Mesothelial cell of epicardium (in vitro differentiated cells): Measurements from ENCODE around the gene PTPRN2. TPM values are rescaled to one million over a fixed set of nuclear protein-coding genes. Genes with fewer than 3 reads are reported as not detected.
A peak's percentile ranks its signal among the peaks of the same experiment; 100 is the strongest.

Source experiments
- DNase-seq, 2 experiments: peaks; one replicate each; pipeline ENCODE4 v3.0.0; 2021; ENCODE audit warnings: low spot score in 2 of 2; ENCODE audit not compliant: unreplicated experiment in 2 of 2
- H3K27ac Mint-ChIP-seq: 2 replicates; pipeline ENCODE4 v1.8.0; 2021; ENCODE audit warnings: mixed read lengths
- H3K27me3 Mint-ChIP-seq: 2 replicates; pipeline ENCODE4 v1.8.0; 2021; ENCODE audit warnings: low read depth, mixed read lengths
- H3K36me3 Mint-ChIP-seq: 2 replicates; pipeline ENCODE4 v1.8.0; 2021; ENCODE audit warnings: mixed read lengths
- H3K4me1 Mint-ChIP-seq: 2 replicates; pipeline ENCODE4 v1.8.0; 2021; ENCODE audit warnings: mixed read lengths
- H3K4me3 Mint-ChIP-seq: 2 replicates; pipeline ENCODE4 v1.8.0; 2021; ENCODE audit warnings: mild to moderate bottlenecking, moderate library complexity, mixed read lengths
- H3K9me3 Mint-ChIP-seq: 2 replicates; pipeline ENCODE4 v1.8.0; 2021; ENCODE audit warnings: mixed read lengths
- CTCF ChIP-seq: fragments of 200-600 bp; sonication (generic); IDR thresholded peaks from one replicate; pipeline ENCODE4 v1.5.0; 2021; ENCODE audit warnings: antibody characterized with exemption; ENCODE audit not compliant: unreplicated experiment
- total RNA-seq: library from RNA; stranded (reverse); gene quantifications from 3 replicates; pipeline ENCODE4 v1.2.1, GENCODE V29; 2021

Gene PTPRN2
- total RNA-seq, 1 donor from 2014 or later: 2.2 TPM

GRCh38 chr7:158278745-158279320 lies 308.8 kb downstream of the PTPRN2 start:
- no peak overlapping the region for H3K27ac Mint-ChIP-seq
- H3K9me3 Mint-ChIP-seq: no peaks in the 10 kb centered on the region
- no peaks in the 10 kb centered on the region for H3K4me1 Mint-ChIP-seq
- no peak for DNase-seq
- H3K4me3 Mint-ChIP-seq: no peak overlapping the region
- H3K36me3 Mint-ChIP-seq: no peaks in the 10 kb centered on the region
- no peak for TF ChIP-seq CTCF
- H3K27me3 Mint-ChIP-seq: no peaks in the 10 kb centered on the region

DNA sequence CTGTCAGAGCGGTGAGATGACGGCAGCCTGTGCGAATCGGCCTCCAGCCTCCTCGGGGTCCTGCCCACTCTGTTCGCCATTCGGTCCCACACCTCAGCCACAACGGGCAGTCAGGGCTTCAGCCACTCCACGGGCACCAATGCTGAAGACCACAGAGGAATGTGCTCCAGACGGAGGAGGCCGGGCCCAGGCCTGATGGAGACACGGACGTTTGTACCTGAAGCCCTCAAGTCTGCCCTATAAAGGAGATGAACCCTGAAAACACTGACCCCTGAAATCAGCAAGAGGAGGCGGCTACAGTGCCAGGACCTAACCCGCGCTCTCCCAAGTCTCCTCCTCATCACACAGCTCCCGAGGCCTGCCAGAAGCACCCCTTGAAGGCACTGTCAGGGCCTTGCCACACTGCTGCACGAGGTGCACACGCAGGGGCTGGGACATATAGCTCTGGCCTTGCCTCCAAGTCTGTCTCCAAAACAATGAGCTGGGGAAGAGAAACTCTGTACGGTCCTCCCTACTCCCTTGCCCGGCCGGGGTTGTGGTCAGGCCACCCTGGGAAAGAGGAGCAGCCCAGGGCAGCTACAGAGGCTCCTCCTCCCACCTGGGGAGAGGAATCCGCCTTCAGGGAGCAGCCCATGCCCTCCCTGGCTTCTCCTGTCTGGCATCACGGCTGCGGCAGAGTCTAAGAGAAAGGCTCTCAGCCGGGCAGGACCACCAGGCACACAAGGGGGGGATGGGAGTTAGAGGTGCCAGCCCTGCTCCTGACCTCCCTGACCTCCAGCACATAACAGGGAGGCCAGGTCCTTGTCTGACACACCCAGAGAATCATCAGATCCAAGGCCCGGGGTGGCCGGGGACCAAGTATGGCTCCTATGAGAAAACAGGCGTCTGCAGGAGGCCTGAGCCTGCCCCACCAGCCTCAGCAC lies 310.1 kb downstream of the PTPRN2 start:
- Mint-ChIP-seq H3K27me3 (no peaks in the 10 kb centered on the region), H3K9me3 (no peaks in the 10 kb centered on the region), H3K4me3 (no peak overlapping the region), H3K36me3 (no peaks in the 10 kb centered on the region), H3K27ac (no peak overlapping the region), H3K4me1 (no peaks in the 10 kb centered on the region)
- TF ChIP-seq CTCF: no peak
- DNase-seq: peak in 1 of 2 experiments; percentile 10

- H3K4me1 Mint-ChIP-seq: no peaks in the 10 kb centered on the region
- no peak for TF ChIP-seq CTCF
- no peak for DNase-seq
- no peak overlapping the region for H3K27ac Mint-ChIP-seq
- no peak overlapping the region for H3K4me3 Mint-ChIP-seq
- no peaks in the 10 kb centered on the region for H3K36me3 Mint-ChIP-seq
- H3K9me3 Mint-ChIP-seq: no peaks in the 10 kb centered on the region
- no peaks in the 10 kb centered on the region for H3K27me3 Mint-ChIP-seq
These were observed 311.0 kb downstream of the PTPRN2 start for GRCh38 chr7:158276414-158277218.

DNA sequence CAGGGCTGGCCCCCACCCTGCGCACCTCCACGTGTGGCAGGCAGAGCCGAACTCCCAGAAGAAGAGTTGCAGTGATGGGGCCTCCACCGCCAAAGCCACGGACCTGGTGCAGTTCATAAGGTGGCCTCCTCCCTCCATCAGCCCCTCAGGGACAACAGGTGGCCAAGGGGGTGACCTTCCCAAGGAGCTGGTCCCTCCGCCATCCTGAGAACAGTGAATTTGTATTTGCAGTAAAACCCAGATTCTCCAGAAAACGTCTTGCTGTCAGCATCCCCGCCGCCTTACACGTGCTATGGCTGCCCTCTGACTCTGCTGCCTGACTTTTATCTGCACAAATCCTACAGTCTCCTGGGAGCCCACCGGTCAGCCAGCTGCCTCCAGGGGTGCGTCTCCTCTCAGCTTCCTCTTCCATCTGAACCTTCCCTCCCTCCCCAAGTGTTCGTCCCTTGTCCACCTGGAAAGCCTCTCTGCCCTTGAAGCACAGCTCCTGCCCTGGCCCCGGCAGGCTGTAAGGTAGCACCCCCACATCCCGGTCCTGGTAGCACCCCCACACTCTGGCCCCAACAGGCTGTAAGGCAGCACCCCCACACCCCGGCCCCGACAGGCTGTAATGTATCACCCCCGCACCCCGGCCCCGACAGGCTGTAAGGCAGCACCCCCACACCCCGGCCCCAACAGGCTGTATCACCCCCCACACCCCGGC lies 311.8 kb downstream of the PTPRN2 start:
- Mint-ChIP-seq H3K27me3 (no peaks in the 10 kb centered on the region), H3K36me3 (no peaks in the 10 kb centered on the region), H3K4me3 (no peak overlapping the region), H3K27ac (no peak overlapping the region), H3K9me3 (no peaks in the 10 kb centered on the region), H3K4me1 (no peaks in the 10 kb centered on the region)
- DNase-seq: no peak
- no peak for TF ChIP-seq CTCF

DNA sequence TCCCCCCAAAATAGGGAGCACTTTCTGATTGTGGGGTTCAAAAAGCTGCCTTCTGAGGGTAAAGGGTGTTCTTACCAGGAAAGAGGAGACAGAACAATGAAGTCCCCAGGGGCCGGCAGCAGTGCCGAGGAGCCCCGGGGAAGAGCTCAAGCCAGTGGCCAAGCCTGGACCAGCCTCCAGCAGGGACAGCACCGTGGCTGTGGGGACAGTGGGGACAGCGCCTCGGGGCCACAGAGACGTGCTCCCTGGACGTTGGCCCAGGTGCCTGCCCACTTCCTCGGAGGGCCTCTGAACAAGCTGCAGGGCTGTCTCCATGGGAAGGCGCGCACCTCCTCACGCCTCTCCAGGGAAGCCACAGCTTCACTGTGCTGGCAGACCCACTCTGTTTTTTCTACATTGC lies 312.6 kb downstream of the PTPRN2 start:
- no peak for DNase-seq
- no peak overlapping the region for H3K4me3 Mint-ChIP-seq
- no peak for TF ChIP-seq CTCF

More for the DNA sequence above, 312.6 kb downstream of the PTPRN2 start:
- Mint-ChIP-seq H3K27ac (no peak overlapping the region), H3K27me3 (no peaks in the 10 kb centered on the region), H3K9me3 (no peaks in the 10 kb centered on the region), H3K36me3 (no peaks in the 10 kb centered on the region), H3K4me1 (no peaks in the 10 kb centered on the region)
